Measurements from ENCODE around the gene COL6A6.

COL6A6 gene

GRCh38 chr3:130516645-130517512 lies at the start of gene COL6A6:
COL6A6 (plus strand) TSS chr3:130517177; CDS start chr3:130560365, 43,188 bp downstream.
- TF ChIP-seq GATA3 (IDR thresholded peaks at IDR 0.05; ENCODE audit: low read depth, low read length) (no peak), GATA2 (IDR thresholded peaks at IDR 0.05; ENCODE audit: low read depth, low read length) (no peak)

DNA sequence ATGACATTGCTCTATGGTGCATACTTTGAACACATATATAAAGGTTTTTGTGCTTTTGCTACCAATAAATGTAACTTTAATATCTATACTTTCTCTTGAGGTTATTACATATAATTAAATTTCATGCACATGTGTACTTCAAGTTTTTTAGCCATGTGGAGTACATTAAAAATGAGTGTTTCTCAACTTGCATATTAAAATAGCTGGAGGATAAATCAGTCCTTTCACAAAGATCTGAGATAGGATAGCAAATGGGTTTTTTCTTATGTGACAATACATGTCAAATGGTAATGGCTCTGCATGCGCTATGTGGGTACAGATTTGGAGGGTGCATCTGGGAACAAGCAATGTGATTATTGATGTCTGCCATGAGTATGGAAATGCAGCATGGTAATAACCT lies 48.7 kb upstream of the COL6A6 start:
- no peak for TF ChIP-seq GATA2 (IDR thresholded peaks at IDR 0.05; ENCODE audit: low read depth, low read length)
- TF ChIP-seq GATA3 (IDR thresholded peaks at IDR 0.05; ENCODE audit: low read depth, low read length) = 0 out of 2 replicates have a peak, but pooled peaks have one; percentile 28

DNA sequence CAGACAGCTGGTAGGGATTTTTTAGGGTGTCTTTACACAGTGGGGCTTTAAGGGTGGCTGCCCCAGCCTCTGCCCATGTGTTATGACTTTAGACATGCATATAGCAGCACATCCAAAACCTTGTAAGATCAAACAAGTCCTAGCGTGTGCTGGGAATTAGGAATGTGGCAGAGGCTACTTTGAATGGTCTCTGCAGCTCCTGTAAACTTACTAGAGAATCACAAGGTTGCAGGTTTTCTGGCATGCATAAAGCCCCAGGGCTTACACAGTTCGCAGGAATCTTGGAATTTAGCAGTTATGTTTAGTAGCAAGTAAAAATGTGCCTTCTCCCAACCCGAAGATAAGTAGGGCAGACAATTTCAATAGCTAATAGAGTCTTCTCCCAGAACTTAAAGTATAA lies 46.9 kb upstream of the COL6A6 start:
- TF ChIP-seq GATA2 (IDR thresholded peaks at IDR 0.05; ENCODE audit: low read depth, low read length) (no peak), GATA3 (IDR thresholded peaks at IDR 0.05; ENCODE audit: low read depth, low read length) (no peak)

DNA sequence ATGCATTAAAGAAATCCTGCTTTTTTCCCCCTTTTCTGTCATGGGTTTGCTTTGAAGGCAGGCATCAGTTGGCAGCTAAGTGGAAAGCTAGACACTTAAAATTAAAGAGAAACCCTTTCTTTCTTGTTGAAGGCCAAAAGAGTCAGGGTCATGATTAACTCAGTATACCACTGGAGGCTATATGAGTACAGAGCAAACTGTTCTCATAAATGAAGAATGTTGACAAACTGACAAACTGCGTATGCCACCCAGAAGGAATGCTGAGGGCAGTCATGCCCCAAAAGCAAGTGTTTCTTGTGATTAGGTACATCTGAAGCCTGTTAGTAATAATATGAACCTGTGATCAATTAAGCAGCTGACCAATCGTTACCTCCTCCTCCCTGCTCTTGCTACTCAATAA lies 43.6 kb upstream of the COL6A6 start:
- TF ChIP-seq GATA2 (IDR thresholded peaks at IDR 0.05; ENCODE audit: low read depth, low read length) = no peak
- no peak for TF ChIP-seq GATA3 (IDR thresholded peaks at IDR 0.05; ENCODE audit: low read depth, low read length)

- TF ChIP-seq GATA3 (IDR thresholded peaks at IDR 0.05; ENCODE audit: low read depth, low read length) (no peak), GATA2 (IDR thresholded peaks at IDR 0.05; ENCODE audit: low read depth, low read length) (no peak)
These were observed 36.2 kb upstream of the COL6A6 start for GRCh38 chr3:130480736-130481135.

DNA sequence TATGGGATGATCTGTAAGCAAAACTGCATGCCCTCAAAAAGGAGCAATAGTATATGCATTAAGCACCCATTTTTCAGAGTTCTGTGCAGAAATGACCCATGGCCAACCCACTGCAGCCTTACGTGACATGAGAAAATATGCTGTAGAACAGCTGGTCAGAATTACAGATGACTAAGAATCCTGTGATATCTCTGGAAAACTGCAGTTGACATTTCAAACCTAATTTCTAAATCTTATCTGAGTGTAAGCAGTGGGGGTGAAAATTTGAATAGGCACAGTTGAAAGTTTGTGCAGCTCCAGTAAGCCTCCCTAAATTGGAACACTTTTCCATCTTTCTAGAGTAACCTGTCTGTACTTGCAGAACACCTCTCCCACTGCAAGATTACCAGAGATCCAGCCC lies 28.7 kb upstream of the COL6A6 start:
- peak; percentile 60; the same call in 1 of the 2 replicates for TF ChIP-seq GATA2 (IDR thresholded peaks at IDR 0.05; ENCODE audit: low read depth, low read length)
- TF ChIP-seq GATA3 (IDR thresholded peaks at IDR 0.05; ENCODE audit: low read depth, low read length) = peak; percentile 28; the same call in 1 of the 2 replicates

- no peak for TF ChIP-seq GATA2 (IDR thresholded peaks at IDR 0.05; ENCODE audit: low read depth, low read length)
- no peak for TF ChIP-seq GATA3 (IDR thresholded peaks at IDR 0.05; ENCODE audit: low read depth, low read length)
These were observed 28.1 kb upstream of the COL6A6 start for GRCh38 chr3:130488769-130489450.

DNA sequence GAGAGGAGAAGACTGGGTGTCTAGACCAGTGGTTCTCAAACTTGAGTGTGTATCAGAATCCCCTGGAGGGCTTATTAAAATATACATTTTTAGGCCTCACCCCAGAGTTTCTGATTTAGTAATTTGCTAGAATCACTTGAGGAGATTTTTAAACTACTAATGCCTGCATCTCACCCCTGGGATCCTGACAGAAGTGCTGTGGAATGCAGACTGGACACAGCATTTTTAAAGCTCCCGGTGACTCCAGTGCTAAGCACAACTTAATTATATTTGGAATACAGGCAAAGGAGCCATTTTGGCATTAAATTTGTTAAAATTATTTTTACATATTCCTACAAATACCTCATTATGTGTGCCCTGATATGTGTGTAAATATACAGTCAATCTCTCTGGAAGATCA lies 26.7 kb upstream of the COL6A6 start:
- TF ChIP-seq GATA3 (IDR thresholded peaks at IDR 0.05; ENCODE audit: low read depth, low read length) = no peak
- no peak for TF ChIP-seq GATA2 (IDR thresholded peaks at IDR 0.05; ENCODE audit: low read depth, low read length)

DNA sequence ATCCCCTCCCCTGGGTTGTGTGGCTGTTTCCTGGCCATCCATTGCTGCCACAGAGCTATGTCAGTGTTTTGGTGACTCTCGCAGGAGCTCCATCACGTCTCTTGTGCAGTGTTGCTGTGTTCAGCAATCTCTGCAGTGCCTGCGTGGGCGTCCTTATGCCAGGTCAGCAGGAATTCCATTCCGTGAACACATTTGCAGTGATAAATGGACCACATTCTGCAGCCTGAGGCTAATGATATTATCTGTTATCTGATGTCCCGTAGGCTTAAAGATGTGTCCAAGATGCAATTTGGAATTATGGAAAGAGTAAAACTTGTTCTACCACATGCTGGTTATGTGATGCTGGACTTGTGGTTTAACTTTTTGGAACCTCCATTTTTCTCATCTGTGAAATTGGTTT lies 25.5 kb upstream of the COL6A6 start:
- peak; percentile 73 for TF ChIP-seq GATA3 (IDR thresholded peaks at IDR 0.05; ENCODE audit: low read depth, low read length)
- TF ChIP-seq GATA2 (IDR thresholded peaks at IDR 0.05; ENCODE audit: low read depth, low read length) = peak; percentile 58

DNA sequence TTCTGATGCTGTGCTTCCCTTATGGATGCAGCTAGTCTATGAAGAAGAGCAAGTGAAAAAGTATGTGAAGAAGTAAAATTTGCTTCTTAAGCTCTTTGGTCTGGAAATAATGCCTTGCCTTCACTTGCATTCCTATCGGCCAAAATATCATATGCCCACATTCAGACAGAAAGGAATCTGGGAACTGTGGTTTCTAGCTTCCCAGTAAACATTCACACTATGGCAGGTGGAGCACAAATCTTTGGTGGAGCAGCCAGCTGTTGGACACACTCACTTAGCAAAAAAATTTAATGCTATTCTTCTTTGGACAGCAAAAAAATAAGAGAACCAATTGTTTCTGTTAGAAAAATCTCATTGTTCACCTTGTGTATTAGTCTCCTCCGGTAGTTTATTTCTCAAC lies 12.3 kb upstream of the COL6A6 start:
- TF ChIP-seq GATA2 (IDR thresholded peaks at IDR 0.05; ENCODE audit: low read depth, low read length) (no peak), GATA3 (IDR thresholded peaks at IDR 0.05; ENCODE audit: low read depth, low read length) (no peak)

GRCh38 chr3:130506031-130506430 lies 10.9 kb upstream of the COL6A6 start:
- TF ChIP-seq GATA2 (IDR thresholded peaks at IDR 0.05; ENCODE audit: low read depth, low read length) (no peak), GATA3 (IDR thresholded peaks at IDR 0.05; ENCODE audit: low read depth, low read length) (no peak)

GRCh38 chr3:130507746-130508145 lies 9.2 kb upstream of the COL6A6 start:
- TF ChIP-seq GATA2 (IDR thresholded peaks at IDR 0.05; ENCODE audit: low read depth, low read length) = no peak
- no peak for TF ChIP-seq GATA3 (IDR thresholded peaks at IDR 0.05; ENCODE audit: low read depth, low read length)

DNA sequence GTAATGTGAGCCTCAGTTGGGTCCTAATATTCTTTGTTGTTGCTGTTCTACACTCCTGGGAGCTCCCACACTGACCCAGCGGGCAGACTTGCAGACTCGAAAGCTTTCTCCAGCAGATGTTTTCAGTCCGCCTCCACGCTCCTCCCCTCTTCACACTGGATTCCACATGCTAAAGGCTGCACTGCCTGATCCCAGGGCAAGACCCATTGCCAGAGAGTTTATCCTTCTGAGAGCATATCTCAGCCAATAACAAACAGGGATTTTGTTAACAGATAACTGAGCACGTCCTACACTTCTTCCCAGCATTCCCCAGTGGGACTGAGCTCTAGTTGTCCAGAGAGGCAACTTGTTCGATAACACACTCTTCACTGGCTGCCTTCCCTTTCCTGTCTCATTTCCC lies 8.0 kb upstream of the COL6A6 start:
- TF ChIP-seq GATA3 (IDR thresholded peaks at IDR 0.05; ENCODE audit: low read depth, low read length) (no peak), GATA2 (IDR thresholded peaks at IDR 0.05; ENCODE audit: low read depth, low read length) (no peak)

DNA sequence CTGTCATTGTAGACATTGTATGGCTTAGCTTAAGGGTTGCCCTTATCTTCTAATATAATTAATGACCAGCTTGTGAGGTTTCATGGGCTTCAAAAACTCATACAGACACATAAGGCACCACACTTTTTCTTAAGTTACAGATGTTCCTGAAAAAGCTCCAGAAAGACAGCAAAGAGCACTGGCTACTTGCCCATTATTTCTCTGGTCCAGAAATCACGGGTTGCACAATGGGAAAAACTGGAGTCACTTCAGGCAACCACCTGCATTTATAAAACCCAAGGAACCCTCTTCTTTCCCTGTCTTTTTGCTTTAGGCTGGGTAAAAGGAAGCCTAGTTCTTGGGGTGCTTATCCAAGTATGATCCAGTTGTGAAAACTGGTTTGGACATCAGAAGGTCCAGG lies 2.3 kb upstream of the COL6A6 start:
- TF ChIP-seq GATA2 (IDR thresholded peaks at IDR 0.05; ENCODE audit: low read depth, low read length) = no peak
- no peak for TF ChIP-seq GATA3 (IDR thresholded peaks at IDR 0.05; ENCODE audit: low read depth, low read length)

DNA sequence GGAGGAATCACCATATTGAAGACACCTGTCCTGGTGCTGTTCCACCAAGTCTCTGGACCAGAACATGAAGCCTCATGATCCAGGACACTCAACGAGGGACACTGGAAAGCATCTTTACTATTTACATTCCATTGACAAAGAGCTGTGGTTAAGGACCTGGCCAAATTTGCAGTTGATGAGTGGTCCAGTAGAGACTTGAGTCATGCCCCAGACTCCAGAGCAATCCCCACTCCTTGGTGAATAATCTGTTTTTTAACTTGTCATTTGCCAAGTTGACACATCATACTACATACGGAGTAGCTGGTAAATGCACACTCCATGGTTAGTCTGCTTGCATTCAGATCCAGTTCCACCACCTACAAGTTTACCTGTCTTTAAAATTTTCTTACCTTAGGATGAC lies 1.2 kb upstream of the COL6A6 start:
- TF ChIP-seq GATA3 (IDR thresholded peaks at IDR 0.05; ENCODE audit: low read depth, low read length) (no peak), GATA2 (IDR thresholded peaks at IDR 0.05; ENCODE audit: low read depth, low read length) (no peak)
